ENCODE results near the gene RAB17.
A peak's percentile ranks its signal among the peaks of the same experiment; 100 is the strongest.

The RAB17 gene

DNA sequence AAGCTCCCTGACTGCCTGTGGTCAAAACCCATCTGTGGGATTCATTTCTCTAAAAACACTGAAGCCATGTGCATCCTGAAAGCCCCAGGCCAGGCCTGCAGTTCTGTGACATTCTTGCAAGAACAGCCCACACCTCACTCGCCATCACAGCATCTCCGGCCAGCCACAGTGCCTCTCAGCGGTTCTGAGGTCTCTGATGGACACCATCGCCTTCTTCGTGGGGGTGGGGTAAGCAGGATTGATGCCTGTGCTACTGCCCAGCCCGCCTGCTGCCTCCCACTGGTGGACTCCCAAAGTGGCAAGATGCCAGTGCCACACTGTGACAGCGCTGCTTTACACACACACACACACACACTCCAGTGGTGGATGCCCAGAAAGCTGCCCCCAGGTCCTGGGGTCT is 29.3 kb downstream of the RAB17 start:
- no peak for TF ChIP-seq CTCF (IDR thresholded peaks at IDR 0.05)
- intact Hi-C loops (cut with DNase I; ENCODE audit: low total_unique reads), result loop anchor here (5.0 kb wide), 1 partner anchor 34 kb away; no protein-coding TSS in a partner anchor
- no peak for DNase-seq

GRCh38 chr2:237558961-237559641 is 31.4 kb downstream of the RAB17 start:
- Histone ChIP-seq H3K4me3 (no peak overlapping the region), H3K9me3 (peaks cover 0 to 17% (median 11%) of the 10 kb centered on the region in 3 donors), H3K27ac (no peak overlapping the region), H3K36me3 (peaks cover 0 to 17% (median 0%) of the 10 kb centered on the region in 3 donors), H3K27me3 (peaks cover 0 to 31% of the 10 kb centered on the region in 2 donors), H3K4me1 (no peaks in the 10 kb centered on the region)
- intact Hi-C loops (cut with DNase I; ENCODE audit: low total_unique reads), result no loop called here
- peak in 1 of 2 donors; percentile 79 for DNase-seq
- TF ChIP-seq CTCF (IDR thresholded peaks at IDR 0.05), result no peak

More for the DNA sequence above, 29.3 kb downstream of the RAB17 start:
- Histone ChIP-seq H3K27ac (no peak overlapping the region), H3K36me3 (no peaks in the 10 kb centered on the region), H3K9me3 (peaks cover 0 to 5% (median 0%) of the 10 kb centered on the region in 3 donors), H3K27me3 (peaks cover 0 to 36% of the 10 kb centered on the region in 2 donors), H3K4me1 (no peaks in the 10 kb centered on the region), H3K4me3 (no peak overlapping the region)

DNA sequence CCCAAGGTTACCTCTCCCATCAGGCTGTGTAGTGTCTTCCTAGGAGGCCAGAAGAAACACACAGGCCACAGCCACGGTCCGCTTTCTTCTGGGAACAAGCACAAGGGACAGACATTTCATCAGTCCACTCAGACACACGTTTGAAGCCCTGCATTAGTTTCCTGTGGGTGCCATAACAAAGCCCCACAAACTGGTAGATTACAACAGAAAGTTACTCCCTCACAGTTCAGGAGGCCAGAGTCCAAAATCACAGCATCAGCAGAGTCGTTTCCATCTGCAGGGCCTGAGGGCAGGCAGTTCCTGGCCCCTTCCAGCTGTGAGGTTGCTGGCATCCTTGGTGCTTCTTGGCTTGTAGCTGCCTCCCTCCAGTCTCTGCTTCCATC is 32.9 kb downstream of the RAB17 start:
- no peak overlapping the region for H3K4me3 ChIP-seq
- TF ChIP-seq CTCF (IDR thresholded peaks at IDR 0.05), result no peak
- no peak for DNase-seq
- H3K36me3 ChIP-seq, result peaks cover 0 to 30% (median 0%) of the 10 kb centered on the region in 3 donors
- intact Hi-C loops (cut with DNase I; ENCODE audit: low total_unique reads), result no loop called here
- no peak overlapping the region for H3K27ac ChIP-seq
- H3K27me3 ChIP-seq, result peaks cover 0 to 24% of the 10 kb centered on the region in 2 donors
- no peaks in the 10 kb centered on the region for H3K4me1 ChIP-seq
- H3K9me3 ChIP-seq, result peaks cover 0 to 17% (median 11%) of the 10 kb centered on the region in 3 donors

DNA sequence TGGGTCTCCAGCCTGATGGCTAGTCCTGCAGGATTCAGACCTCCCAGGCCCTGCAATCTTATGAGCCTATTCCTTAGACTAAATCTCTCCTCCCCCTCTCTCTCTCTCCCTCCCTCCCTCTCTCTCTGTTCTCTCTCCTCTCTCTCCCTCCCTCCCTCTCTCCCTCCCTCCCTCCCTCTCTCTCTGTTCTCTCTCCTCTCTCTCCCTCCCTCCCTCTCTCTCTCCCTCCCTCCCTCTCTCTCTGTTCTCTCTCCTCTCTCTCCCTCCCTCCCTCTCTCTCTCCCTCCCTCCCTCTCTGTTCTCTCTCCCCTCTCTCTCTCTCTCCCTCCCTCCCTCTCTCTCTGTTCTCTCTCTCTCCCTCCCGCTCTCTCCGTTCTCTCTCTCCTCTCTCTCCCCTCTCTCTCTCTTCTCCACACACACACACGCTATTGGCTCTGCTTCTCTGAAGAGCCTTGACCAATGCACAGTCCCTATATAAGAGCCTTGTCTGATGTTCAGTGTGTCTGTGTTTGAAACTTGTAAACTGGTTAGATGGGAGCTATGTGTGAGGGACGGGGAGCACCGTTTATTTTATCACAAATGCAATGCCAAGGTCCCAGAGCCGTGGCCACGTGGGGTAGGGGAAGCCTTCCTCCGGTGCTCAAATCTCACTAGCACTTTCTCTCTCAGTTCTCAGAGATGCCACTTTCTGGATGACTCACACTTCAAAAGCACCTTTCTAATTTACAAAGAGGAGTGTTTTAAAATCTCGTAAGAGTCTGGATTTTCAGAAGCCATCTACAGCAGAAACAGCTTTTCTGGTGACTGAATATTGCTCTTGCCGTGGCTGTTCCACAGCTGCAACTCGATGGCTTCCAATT is 33.5 kb downstream of the RAB17 start:
- Histone ChIP-seq H3K4me3 (no peak overlapping the region), H3K9me3 (peaks cover 0 to 17% (median 11%) of the 10 kb centered on the region in 3 donors), H3K27ac (no peak overlapping the region), H3K27me3 (peaks cover 0 to 24% of the 10 kb centered on the region in 2 donors), H3K4me1 (no peaks in the 10 kb centered on the region), H3K36me3 (peaks cover 0 to 30% (median 0%) of the 10 kb centered on the region in 3 donors)
- intact Hi-C loops (cut with DNase I; ENCODE audit: low total_unique reads), result no loop called here
- no peak for DNase-seq
- no peak for TF ChIP-seq CTCF (IDR thresholded peaks at IDR 0.05)

DNA sequence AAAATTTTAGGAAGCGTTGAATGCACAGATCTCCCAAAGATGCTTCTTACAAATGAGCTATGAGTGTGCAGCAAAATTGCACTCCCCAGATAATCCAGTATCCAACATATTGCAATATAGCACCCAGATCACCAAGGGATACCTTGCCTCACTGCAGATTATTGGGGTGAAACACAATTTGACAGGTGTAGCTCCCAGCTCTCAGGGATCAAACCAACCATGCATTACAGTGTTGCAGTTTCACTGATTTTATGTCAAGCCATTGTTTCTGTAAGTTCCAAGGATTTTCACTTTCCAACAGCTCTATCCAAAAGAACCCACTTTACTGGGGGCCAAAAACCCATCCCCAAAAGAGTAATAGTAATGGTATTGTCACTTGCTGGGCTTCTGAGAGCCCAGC is 35.0 kb downstream of the RAB17 start:
- intact Hi-C loops (cut with DNase I; ENCODE audit: low total_unique reads), result no loop called here

More for the DNA sequence above, 35.0 kb downstream of the RAB17 start:
- Histone ChIP-seq H3K36me3 (peaks cover 0 to 30% (median 0%) of the 10 kb centered on the region in 3 donors), H3K9me3 (peaks cover 0 to 17% (median 11%) of the 10 kb centered on the region in 3 donors), H3K27me3 (peaks cover 0 to 24% of the 10 kb centered on the region in 2 donors), H3K27ac (no peak overlapping the region), H3K4me1 (no peaks in the 10 kb centered on the region), H3K4me3 (no peak overlapping the region)
- no peak for TF ChIP-seq CTCF (IDR thresholded peaks at IDR 0.05)
- DNase-seq, result no peak

Data from tibial artery (tissue), 4 donors.